Choroid plexus epithelial cell (primary cell): Measurements from ENCODE around the gene SURF2.
"Not testable (repeated sequence)": the region's sequence is repeated elsewhere in the genome, so short reads cannot be mapped to it uniquely, and the experiment has no call there.

Source experiments
- DNase-seq: peaks from one replicate; pipeline ENCODE4 v3.0.0-alpha.2; 2010; ENCODE audit warnings: low read depth
- H3K4me3 ChIP-seq: 2 replicates; pipeline ENCODE4 v1.5.1; 2011; ENCODE audit warnings: low read depth, mild to moderate bottlenecking, control low read depth, low read length, moderate library complexity
- CTCF ChIP-seq: conservative IDR thresholded peaks from 2 replicates; pipeline ENCODE4 v1.5.1; 2011; ENCODE audit warnings: low read depth, mild to moderate bottlenecking, control low read depth, inconsistent platforms, low read length, moderate library complexity

Gene SURF2

GRCh38 chr9:133385452-133385851 lies 29.1 kb downstream of the SURF2 start:
- no peak for TF ChIP-seq CTCF

GRCh38 chr9:133386338-133386737 lies 30.0 kb downstream of the SURF2 start:
- H3K4me3 ChIP-seq: no peak overlapping the region
- DNase-seq: no peak
- TF ChIP-seq CTCF: no peak

More at GRCh38 chr9:133385452-133385851, 29.1 kb downstream of the SURF2 start:
- H3K4me3 ChIP-seq: no peak overlapping the region
- no peak for DNase-seq

- no peak overlapping the region for H3K4me3 ChIP-seq
- DNase-seq: no peak
- no peak for TF ChIP-seq CTCF
These were observed 31.3 kb downstream of the SURF2 start for GRCh38 chr9:133387680-133388079.

GRCh38 chr9:133389025-133389557 lies 32.7 kb downstream of the SURF2 start:
- no peak for TF ChIP-seq CTCF
- DNase-seq: no peak
- no peak overlapping the region for H3K4me3 ChIP-seq

GRCh38 chr9:133389562-133389961 lies 33.2 kb downstream of the SURF2 start:
- no peak for TF ChIP-seq CTCF
- DNase-seq: no peak
- no peak overlapping the region for H3K4me3 ChIP-seq

GRCh38 chr9:133390713-133391112 lies 34.4 kb downstream of the SURF2 start:
- H3K4me3 ChIP-seq: no peak overlapping the region
- TF ChIP-seq CTCF: no peak

GRCh38 chr9:133391449-133391848 lies 35.1 kb downstream of the SURF2 start:
- not testable (repeated sequence) for DNase-seq, H3K4me3 ChIP-seq

More at GRCh38 chr9:133390713-133391112, 34.4 kb downstream of the SURF2 start:
- no peak for DNase-seq

- DNase-seq, H3K4me3 ChIP-seq: not testable (repeated sequence)
These were observed 36.0 kb downstream of the SURF2 start for GRCh38 chr9:133392308-133392707.
